Mesothelial cell of epicardium (in vitro differentiated cells): ENCODE measurements around the gene TSKU. TPM values are rescaled to one million over a fixed set of nuclear protein-coding genes. Genes with fewer than 3 reads are reported as not detected.

Experiments
- DNase-seq, 2 experiments: peaks; one replicate each; pipeline ENCODE4 v3.0.0; 2021; ENCODE audit warnings: low spot score in 2 of 2; ENCODE audit not compliant: unreplicated experiment in 2 of 2
- H3K27ac Mint-ChIP-seq: 2 replicates; pipeline ENCODE4 v1.8.0; 2021; ENCODE audit warnings: mixed read lengths
- H3K27me3 Mint-ChIP-seq: 2 replicates; pipeline ENCODE4 v1.8.0; 2021; ENCODE audit warnings: low read depth, mixed read lengths
- H3K36me3 Mint-ChIP-seq: 2 replicates; pipeline ENCODE4 v1.8.0; 2021; ENCODE audit warnings: mixed read lengths
- H3K4me1 Mint-ChIP-seq: 2 replicates; pipeline ENCODE4 v1.8.0; 2021; ENCODE audit warnings: mixed read lengths
- H3K4me3 Mint-ChIP-seq: 2 replicates; pipeline ENCODE4 v1.8.0; 2021; ENCODE audit warnings: mild to moderate bottlenecking, moderate library complexity, mixed read lengths
- H3K9me3 Mint-ChIP-seq: 2 replicates; pipeline ENCODE4 v1.8.0; 2021; ENCODE audit warnings: mixed read lengths
- total RNA-seq: library from RNA; stranded (reverse); gene quantifications from 3 replicates; pipeline ENCODE4 v1.2.1, GENCODE V29; 2021
- TF ChIP-seq, protein P1 (sequence below): fragments of 200-600 bp; sonication (generic); IDR thresholded peaks from one replicate; pipeline ENCODE4 v1.5.0; 2021; ENCODE audit warnings: antibody characterized with exemption; ENCODE audit not compliant: unreplicated experiment

The TSKU gene
- total RNA-seq, 1 donor from 2014 or later: 42.8 TPM

DNA sequence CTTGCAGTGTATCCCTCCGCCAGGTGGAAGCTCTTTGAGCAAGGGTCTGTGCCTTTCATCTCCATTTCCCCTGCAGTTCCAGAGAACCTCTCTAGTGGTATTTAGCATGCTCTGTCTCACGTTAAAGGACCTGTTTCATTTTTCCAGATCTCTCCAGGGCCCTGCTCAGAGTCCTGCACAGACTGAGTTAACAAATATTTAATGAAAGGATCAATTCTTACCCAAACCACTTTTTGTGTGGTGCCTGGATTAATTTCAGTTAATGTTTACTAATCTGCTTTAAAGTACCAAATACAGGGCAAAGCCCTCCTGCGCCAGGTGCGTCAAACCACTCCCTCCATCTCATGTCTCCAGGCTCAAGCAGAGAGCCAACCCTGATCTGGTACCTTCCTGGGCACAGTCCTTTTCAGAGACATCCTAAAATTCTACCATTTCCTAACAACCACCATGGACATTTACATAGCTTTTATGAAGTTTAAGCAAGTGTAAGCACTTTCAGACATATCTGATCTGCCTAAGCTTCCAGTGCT is 58.8 kb downstream of the TSKU start:
- H3K36me3 Mint-ChIP-seq: no peaks in the 10 kb centered on the region
- H3K9me3 Mint-ChIP-seq: peaks cover 3% of the 10 kb centered on the region
- no peak for DNase-seq
- TF ChIP-seq, protein P1, sequence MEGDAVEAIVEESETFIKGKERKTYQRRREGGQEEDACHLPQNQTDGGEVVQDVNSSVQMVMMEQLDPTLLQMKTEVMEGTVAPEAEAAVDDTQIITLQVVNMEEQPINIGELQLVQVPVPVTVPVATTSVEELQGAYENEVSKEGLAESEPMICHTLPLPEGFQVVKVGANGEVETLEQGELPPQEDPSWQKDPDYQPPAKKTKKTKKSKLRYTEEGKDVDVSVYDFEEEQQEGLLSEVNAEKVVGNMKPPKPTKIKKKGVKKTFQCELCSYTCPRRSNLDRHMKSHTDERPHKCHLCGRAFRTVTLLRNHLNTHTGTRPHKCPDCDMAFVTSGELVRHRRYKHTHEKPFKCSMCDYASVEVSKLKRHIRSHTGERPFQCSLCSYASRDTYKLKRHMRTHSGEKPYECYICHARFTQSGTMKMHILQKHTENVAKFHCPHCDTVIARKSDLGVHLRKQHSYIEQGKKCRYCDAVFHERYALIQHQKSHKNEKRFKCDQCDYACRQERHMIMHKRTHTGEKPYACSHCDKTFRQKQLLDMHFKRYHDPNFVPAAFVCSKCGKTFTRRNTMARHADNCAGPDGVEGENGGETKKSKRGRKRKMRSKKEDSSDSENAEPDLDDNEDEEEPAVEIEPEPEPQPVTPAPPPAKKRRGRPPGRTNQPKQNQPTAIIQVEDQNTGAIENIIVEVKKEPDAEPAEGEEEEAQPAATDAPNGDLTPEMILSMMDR: no peak
- no peak overlapping the region for H3K4me3 Mint-ChIP-seq
- H3K4me1 Mint-ChIP-seq: peaks cover 2% of the 10 kb centered on the region
- H3K27ac Mint-ChIP-seq: no peak overlapping the region
- peaks cover 11% of the 10 kb centered on the region for H3K27me3 Mint-ChIP-seq

DNA sequence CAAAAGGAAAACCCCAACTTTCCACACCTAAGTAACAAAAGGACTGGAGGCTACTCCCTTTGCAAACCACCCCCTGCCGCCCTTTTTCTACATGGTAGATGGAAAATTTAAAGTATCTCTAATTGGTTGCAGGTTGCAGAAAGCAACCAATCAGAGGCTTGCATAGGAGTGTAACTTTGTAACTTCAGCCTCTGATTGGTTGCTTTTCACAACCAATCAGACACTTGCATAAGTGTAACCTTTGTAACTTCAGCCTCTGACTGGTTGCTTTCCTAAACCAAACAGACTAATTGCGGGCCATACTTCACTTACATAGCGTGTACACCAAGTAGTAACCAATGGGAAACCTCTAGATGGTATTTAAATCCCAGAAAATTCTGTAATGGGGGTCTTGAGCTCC is 60.8 kb downstream of the TSKU start:
- DNase-seq: no peak
- H3K27me3 Mint-ChIP-seq: peaks cover 11% of the 10 kb centered on the region
- peaks cover 2% of the 10 kb centered on the region for H3K4me1 Mint-ChIP-seq
- H3K36me3 Mint-ChIP-seq: no peaks in the 10 kb centered on the region
- no peak overlapping the region for H3K27ac Mint-ChIP-seq
- H3K4me3 Mint-ChIP-seq: no peak overlapping the region
- H3K9me3 Mint-ChIP-seq: peaks cover 3% of the 10 kb centered on the region
- TF ChIP-seq, protein P1: no peak

DNA sequence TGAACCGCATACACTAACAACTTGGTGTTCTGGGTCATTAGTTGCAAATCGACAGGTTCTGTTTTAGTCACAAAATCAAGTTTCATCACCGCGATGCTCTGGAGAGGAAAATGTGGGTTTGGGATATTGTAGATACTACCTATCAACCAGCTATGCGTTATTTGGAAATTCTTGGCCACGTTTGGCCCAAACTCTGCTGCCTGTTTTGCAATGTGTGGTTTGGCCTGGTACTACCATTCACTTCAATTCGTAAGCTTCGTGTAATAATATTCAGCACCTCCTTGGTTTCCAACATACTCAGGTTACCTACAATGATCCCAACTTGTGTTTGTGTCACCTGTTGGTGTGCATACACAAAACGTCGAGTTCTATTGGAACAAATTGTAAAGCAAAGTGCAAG is 61.4 kb downstream of the TSKU start:
- H3K27me3 Mint-ChIP-seq: peaks cover 11% of the 10 kb centered on the region

DNA sequence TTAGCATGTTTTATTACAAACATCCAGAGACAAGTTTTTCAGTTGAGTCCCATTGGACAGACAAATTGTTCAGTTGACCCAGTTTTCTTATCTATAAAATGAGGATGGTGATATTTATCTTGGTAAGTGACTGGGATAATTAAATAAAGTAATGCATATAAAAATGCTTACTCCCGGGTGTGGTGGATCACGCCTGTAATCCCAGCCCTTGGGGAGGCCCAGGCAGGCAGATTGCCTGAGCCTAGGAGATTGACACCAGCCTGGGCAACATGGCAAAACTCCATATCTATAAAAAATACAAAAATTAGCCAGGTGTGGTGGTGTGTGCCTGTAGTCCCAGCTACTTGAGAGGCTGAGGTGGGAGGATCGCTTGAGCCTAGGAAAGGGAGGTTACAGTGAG is 61.9 kb downstream of the TSKU start:
- H3K9me3 Mint-ChIP-seq: peaks cover 3% of the 10 kb centered on the region
- H3K36me3 Mint-ChIP-seq: no peaks in the 10 kb centered on the region
- no peak for DNase-seq
- TF ChIP-seq, protein P1: no peak
- no peak overlapping the region for H3K27ac Mint-ChIP-seq
- H3K4me1 Mint-ChIP-seq: peaks cover 2% of the 10 kb centered on the region
- peaks cover 12% of the 10 kb centered on the region for H3K27me3 Mint-ChIP-seq
- H3K4me3 Mint-ChIP-seq: no peak overlapping the region

More for the DNA sequence above, 61.4 kb downstream of the TSKU start:
- H3K4me3 Mint-ChIP-seq: no peak overlapping the region
- peaks cover 3% of the 10 kb centered on the region for H3K9me3 Mint-ChIP-seq
- TF ChIP-seq, protein P1: no peak
- no peak for DNase-seq
- no peak overlapping the region for H3K27ac Mint-ChIP-seq
- H3K36me3 Mint-ChIP-seq: no peaks in the 10 kb centered on the region
- H3K4me1 Mint-ChIP-seq: peaks cover 2% of the 10 kb centered on the region

DNA sequence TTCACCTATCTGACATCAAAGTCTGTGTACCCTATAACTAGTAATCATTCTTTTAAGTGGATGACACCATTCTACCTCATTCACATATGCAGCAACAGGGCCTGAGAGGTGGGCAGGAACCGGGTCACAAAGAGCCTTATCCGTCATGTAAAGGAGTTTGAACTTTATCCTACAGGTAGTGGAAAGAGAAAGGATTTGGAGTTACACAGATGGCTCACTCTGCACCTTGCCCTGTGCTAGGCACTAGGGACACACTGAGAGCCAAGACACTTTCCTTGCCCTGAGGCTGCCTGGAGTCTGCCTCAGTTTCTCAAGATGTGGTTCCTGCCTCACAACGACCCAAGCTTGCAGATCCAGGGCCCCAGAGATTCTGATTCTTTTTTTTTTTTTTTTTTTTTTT is 63.3 kb downstream of the TSKU start:
- peaks cover 8% of the 10 kb centered on the region for H3K27me3 Mint-ChIP-seq
- peaks cover 2% of the 10 kb centered on the region for H3K4me1 Mint-ChIP-seq

More for the DNA sequence above, 63.3 kb downstream of the TSKU start:
- H3K4me3 Mint-ChIP-seq: no peak overlapping the region
- H3K27ac Mint-ChIP-seq: no peak overlapping the region
- H3K36me3 Mint-ChIP-seq: no peaks in the 10 kb centered on the region
- TF ChIP-seq, protein P1: no peak
- H3K9me3 Mint-ChIP-seq: peaks cover 3% of the 10 kb centered on the region
- DNase-seq: no peak

Other genes starting within 250 kb of the TSKU start
- 37.9 to 44.4 TPM (median 43.2 TPM) in 3 replicates for gene LRRC32, start 112.6 kb upstream of the TSKU start, total RNA-seq
- gene ACER3, start 77.6 kb downstream of the TSKU start, total RNA-seq: 15.1 to 17.5 TPM (median 16.5 TPM) in 3 replicates